Eye (tissue), 1 donor: ENCODE results near the gene PVALEF.
"Not testable (repeated sequence)": the region's sequence is repeated elsewhere in the genome, so short reads cannot be mapped to it uniquely, and the experiment has no call there.

Experiments used
- DNase-seq: peaks from one replicate; pipeline ENCODE4 v3.0.0-alpha.2; 2015

Gene PVALEF

GRCh38 chr17:81222906-81223761, 57.8 kb downstream of the PVALEF start, which contains the start of gene CEP131:
CEP131 (minus strand) TSS chr17:81222965; CDS start chr17:81220056, 2,909 bp downstream.
- peak; percentile 99 for DNase-seq

GRCh38 chr17:81223762-81224130, 58.4 kb downstream of the PVALEF start:
- no peak for DNase-seq

- DNase-seq: not testable (repeated sequence)
These were observed 62.3 kb downstream of the PVALEF start for GRCh38 chr17:81227630-81228029.

GRCh38 chr17:81228420-81228819, 63.1 kb downstream of the PVALEF start:
- no peak for DNase-seq

- DNase-seq: no peak
These were observed 63.7 kb downstream of the PVALEF start for GRCh38 chr17:81228834-81229665.

- DNase-seq: no peak
These were observed 64.3 kb downstream of the PVALEF start for GRCh38 chr17:81229666-81229920.

- DNase-seq: no peak
These were observed 64.9 kb downstream of the PVALEF start for GRCh38 chr17:81230043-81230820.

GRCh38 chr17:81231121-81231645, 65.9 kb downstream of the PVALEF start:
- DNase-seq: no peak

- no peak for DNase-seq
These were observed 66.7 kb downstream of the PVALEF start for GRCh38 chr17:81231766-81232581.
